Subcutaneous abdominal adipose tissue (tissue), 5 donors: ENCODE data around the gene AJAP1.

Source experiments
- H3K27ac ChIP-seq: one replicate; pipeline ENCODE4 v1.7.0; 2013; ENCODE audit warnings: low read depth, mild to moderate bottlenecking, inconsistent platforms, low read length, moderate library complexity
- H3K27me3 ChIP-seq, 5 donors: one replicate each; pipeline ENCODE4 v1.7.0; 2013; ENCODE audit warnings: low read length in 5 of 5, inconsistent platforms in 1 of 5; ENCODE audit not compliant: control insufficient read depth in 5 of 5, insufficient read depth in 4 of 5
- H3K36me3 ChIP-seq, 5 donors: one replicate each; pipeline ENCODE4 v1.7.0; 2013; ENCODE audit warnings: low read length in 5 of 5; ENCODE audit not compliant: control insufficient read depth in 5 of 5, insufficient read depth in 5 of 5
- H3K4me1 ChIP-seq, 5 donors: one replicate each; pipeline ENCODE4 v1.7.0; 2013; ENCODE audit warnings: low read length in 5 of 5, mild to moderate bottlenecking in 3 of 5, moderate library complexity in 1 of 5; ENCODE audit not compliant: control insufficient read depth in 5 of 5, insufficient read depth in 5 of 5
- H3K4me3 ChIP-seq, 5 donors: one replicate each; pipeline ENCODE4 v1.7.0; 2013; ENCODE audit warnings: low read length in 5 of 5, low read depth in 1 of 5
- H3K9ac ChIP-seq, 5 donors: one replicate each; pipeline ENCODE4 v1.7.0; 2013; ENCODE audit warnings: low read length in 5 of 5, mild to moderate bottlenecking in 4 of 5, moderate library complexity in 3 of 5
- H3K9me3 ChIP-seq, 5 donors: one replicate each; pipeline ENCODE4 v1.7.0; 2013; ENCODE audit warnings: low read length in 5 of 5; ENCODE audit not compliant: control insufficient read depth in 5 of 5
- donor health status: healthy.
- donor health status: healthy.
- donor health status: healthy.
- donor health status: healthy.
- donor health status: healthy.

Gene AJAP1

DNA sequence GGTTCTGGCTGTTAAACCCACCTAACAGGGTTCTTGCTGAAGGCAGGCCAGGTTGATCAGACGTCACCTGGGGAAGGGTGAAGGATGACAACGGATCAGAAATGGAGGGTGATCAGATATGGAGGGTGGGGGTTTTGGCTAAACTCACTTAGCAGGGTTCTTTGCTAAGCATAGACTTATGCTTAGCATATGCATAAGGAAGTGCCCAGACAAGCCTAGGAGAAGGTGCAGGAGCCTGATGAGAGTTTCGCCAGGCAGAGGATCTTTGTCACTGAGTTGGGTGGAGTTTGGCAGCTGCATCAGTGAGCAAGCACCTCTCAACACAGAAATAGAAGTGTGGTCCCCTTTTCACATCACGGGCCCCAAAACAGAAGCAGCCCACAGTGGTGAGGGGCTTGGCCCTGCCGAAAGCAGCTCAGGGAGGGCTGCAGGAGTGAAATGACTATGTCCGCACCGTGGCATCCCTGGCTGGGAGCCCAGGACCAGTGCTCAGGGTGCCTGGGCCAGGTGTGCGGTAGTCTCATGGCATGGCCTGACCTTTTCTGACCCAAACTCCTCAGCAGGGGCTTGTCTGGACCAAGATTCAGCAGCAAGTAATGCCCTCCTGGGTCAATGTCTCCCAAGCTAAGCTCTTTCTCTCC lies 101.6 kb downstream of the AJAP1 start:
- peaks cover 0 to 12% (median 6%) of the 10 kb centered on the region in 5 donors for H3K27me3 ChIP-seq
- H3K4me3 ChIP-seq = no peak overlapping the region
- H3K36me3 ChIP-seq = no peaks in the 10 kb centered on the region
- H3K4me1 ChIP-seq = no peaks in the 10 kb centered on the region
- H3K27ac ChIP-seq = no peak overlapping the region
- H3K9ac ChIP-seq = no peak overlapping the region
- peaks cover 0 to 17% (median 15%) of the 10 kb centered on the region in 5 donors for H3K9me3 ChIP-seq

- Histone ChIP-seq H3K4me3 (no peak overlapping the region), H3K4me1 (no peaks in the 10 kb centered on the region), H3K9me3 (peaks cover 0 to 17% (median 15%) of the 10 kb centered on the region in 5 donors), H3K27ac (no peak overlapping the region), H3K36me3 (no peaks in the 10 kb centered on the region), H3K27me3 (peaks cover 0 to 12% (median 6%) of the 10 kb centered on the region in 5 donors), H3K9ac (no peak overlapping the region)
Observed at GRCh38 chr1:4756851-4757580, 102.6 kb downstream of the AJAP1 start.

GRCh38 chr1:4759671-4760070 lies 105.3 kb downstream of the AJAP1 start:
- H3K27me3 ChIP-seq = peaks cover 0 to 12% (median 6%) of the 10 kb centered on the region in 5 donors
- H3K4me1 ChIP-seq = no peaks in the 10 kb centered on the region
- no peaks in the 10 kb centered on the region for H3K36me3 ChIP-seq
- no peak overlapping the region for H3K4me3 ChIP-seq
- H3K9me3 ChIP-seq = peaks cover 0 to 9% (median 6%) of the 10 kb centered on the region in 5 donors
- H3K9ac ChIP-seq = no peak overlapping the region
- no peak overlapping the region for H3K27ac ChIP-seq

DNA sequence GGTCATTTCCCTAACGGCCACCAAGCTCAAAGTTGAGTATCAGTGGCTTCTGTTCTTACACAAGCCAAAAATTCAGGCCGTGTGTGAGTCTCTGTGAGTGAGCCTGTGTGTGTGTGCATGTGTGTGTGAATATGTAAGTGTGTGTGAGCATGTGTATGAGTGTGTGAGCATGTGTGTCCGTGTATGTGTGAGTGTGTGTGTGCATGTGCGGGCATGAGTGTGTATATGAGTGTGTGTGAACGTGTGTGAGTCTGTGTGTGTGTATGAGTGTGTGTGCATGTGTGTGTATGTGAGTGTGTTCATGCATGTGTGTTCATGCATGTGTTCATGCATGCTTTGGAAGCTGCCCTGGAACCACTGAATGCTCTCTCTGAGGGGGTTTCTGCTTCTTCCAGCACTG lies 105.7 kb downstream of the AJAP1 start:
- no peak overlapping the region for H3K27ac ChIP-seq
- no peak overlapping the region for H3K9ac ChIP-seq
- H3K4me3 ChIP-seq = no peak overlapping the region
- peaks cover 0 to 5% (median 4%) of the 10 kb centered on the region in 5 donors for H3K9me3 ChIP-seq
- H3K4me1 ChIP-seq = no peaks in the 10 kb centered on the region
- no peaks in the 10 kb centered on the region for H3K36me3 ChIP-seq
- H3K27me3 ChIP-seq = peaks cover 0 to 12% (median 6%) of the 10 kb centered on the region in 5 donors

GRCh38 chr1:4761324-4761723 lies 106.9 kb downstream of the AJAP1 start:
- Histone ChIP-seq H3K9ac (no peak overlapping the region), H3K36me3 (no peaks in the 10 kb centered on the region), H3K4me3 (no peak overlapping the region), H3K4me1 (no peaks in the 10 kb centered on the region), H3K9me3 (peaks cover 0 to 5% (median 4%) of the 10 kb centered on the region in 5 donors), H3K27me3 (peaks cover 0 to 9% (median 3%) of the 10 kb centered on the region in 5 donors), H3K27ac (no peak overlapping the region)

- H3K4me3 ChIP-seq = no peak overlapping the region
- H3K9ac ChIP-seq = no peak overlapping the region
- peaks cover 0 to 5% (median 4%) of the 10 kb centered on the region in 5 donors for H3K9me3 ChIP-seq
- no peaks in the 10 kb centered on the region for H3K4me1 ChIP-seq
- H3K27ac ChIP-seq = no peak overlapping the region
- H3K27me3 ChIP-seq = peaks cover 0 to 7% (median under 1%) of the 10 kb centered on the region in 5 donors
- H3K36me3 ChIP-seq = no peaks in the 10 kb centered on the region
Observed at GRCh38 chr1:4762146-4762545, 107.7 kb downstream of the AJAP1 start.

- H3K27ac ChIP-seq = no peak overlapping the region
- H3K36me3 ChIP-seq = no peaks in the 10 kb centered on the region
- no peak overlapping the region for H3K9ac ChIP-seq
- H3K9me3 ChIP-seq = no peaks in the 10 kb centered on the region
- peaks cover 0 to 6% (median 4%) of the 10 kb centered on the region in 5 donors for H3K27me3 ChIP-seq
- no peaks in the 10 kb centered on the region for H3K4me1 ChIP-seq
- no peak overlapping the region for H3K4me3 ChIP-seq
Observed at GRCh38 chr1:4767308-4767707, 112.9 kb downstream of the AJAP1 start.

- no peak overlapping the region for H3K9ac ChIP-seq
- H3K36me3 ChIP-seq = no peaks in the 10 kb centered on the region
- no peak overlapping the region for H3K27ac ChIP-seq
- H3K4me1 ChIP-seq = no peaks in the 10 kb centered on the region
- no peaks in the 10 kb centered on the region for H3K9me3 ChIP-seq
- peaks cover 0 to 6% (median 4%) of the 10 kb centered on the region in 5 donors for H3K27me3 ChIP-seq
- H3K4me3 ChIP-seq = no peak overlapping the region
Observed at GRCh38 chr1:4768553-4768952, 114.1 kb downstream of the AJAP1 start.

DNA sequence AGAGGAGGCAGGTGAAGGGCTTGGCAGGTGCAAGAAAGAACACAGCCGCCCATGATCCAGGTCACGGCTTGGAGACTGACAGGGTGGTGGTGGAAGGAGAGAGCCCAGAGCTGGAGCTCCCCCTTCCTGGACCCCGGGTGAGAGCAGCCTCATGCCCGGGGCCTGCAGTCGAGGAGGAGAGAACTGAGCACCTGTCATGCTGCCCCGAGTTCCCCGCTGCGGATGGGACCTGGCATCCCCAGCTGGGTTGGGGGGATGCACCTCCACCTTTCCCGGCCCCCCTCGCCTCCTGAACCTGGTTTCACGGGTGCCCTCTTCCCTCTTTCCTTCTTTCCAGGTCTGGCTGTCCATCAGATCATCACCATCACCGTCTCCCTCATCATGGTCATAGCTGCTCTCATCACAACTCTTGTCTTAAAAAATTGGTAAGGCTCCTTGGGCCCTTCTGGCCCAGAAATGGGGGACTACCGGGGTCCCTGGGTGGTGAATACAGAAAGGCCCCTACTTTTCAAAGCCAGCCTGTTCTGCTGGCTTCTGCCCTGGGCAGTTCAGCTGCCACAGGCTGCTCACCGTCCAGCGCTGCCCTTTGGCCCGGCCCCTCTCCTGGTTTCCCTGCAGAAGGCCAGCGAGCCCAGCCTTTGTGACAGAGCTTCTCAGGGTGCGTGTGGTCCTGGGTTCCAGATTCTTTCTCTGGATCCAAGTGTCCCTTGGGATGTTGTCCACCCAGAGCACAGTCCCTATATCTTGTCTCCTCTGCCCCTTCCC lies 115.3 kb downstream of the AJAP1 start:
- Histone ChIP-seq H3K27ac (no peak overlapping the region), H3K9me3 (no peaks in the 10 kb centered on the region), H3K9ac (no peak overlapping the region), H3K36me3 (no peaks in the 10 kb centered on the region), H3K4me3 (no peak overlapping the region), H3K4me1 (no peaks in the 10 kb centered on the region), H3K27me3 (peaks cover 0 to 6% (median 4%) of the 10 kb centered on the region in 5 donors)

- Histone ChIP-seq H3K4me3 (no peak overlapping the region), H3K9me3 (no peaks in the 10 kb centered on the region), H3K27me3 (peaks cover 0 to 6% (median 4%) of the 10 kb centered on the region in 5 donors), H3K4me1 (no peaks in the 10 kb centered on the region), H3K9ac (no peak overlapping the region), H3K27ac (no peak overlapping the region), H3K36me3 (no peaks in the 10 kb centered on the region)
Observed at GRCh38 chr1:4770713-4771112, 116.3 kb downstream of the AJAP1 start.
